ENCODE data around the gene TFF2.

The TFF2 gene

DNA sequence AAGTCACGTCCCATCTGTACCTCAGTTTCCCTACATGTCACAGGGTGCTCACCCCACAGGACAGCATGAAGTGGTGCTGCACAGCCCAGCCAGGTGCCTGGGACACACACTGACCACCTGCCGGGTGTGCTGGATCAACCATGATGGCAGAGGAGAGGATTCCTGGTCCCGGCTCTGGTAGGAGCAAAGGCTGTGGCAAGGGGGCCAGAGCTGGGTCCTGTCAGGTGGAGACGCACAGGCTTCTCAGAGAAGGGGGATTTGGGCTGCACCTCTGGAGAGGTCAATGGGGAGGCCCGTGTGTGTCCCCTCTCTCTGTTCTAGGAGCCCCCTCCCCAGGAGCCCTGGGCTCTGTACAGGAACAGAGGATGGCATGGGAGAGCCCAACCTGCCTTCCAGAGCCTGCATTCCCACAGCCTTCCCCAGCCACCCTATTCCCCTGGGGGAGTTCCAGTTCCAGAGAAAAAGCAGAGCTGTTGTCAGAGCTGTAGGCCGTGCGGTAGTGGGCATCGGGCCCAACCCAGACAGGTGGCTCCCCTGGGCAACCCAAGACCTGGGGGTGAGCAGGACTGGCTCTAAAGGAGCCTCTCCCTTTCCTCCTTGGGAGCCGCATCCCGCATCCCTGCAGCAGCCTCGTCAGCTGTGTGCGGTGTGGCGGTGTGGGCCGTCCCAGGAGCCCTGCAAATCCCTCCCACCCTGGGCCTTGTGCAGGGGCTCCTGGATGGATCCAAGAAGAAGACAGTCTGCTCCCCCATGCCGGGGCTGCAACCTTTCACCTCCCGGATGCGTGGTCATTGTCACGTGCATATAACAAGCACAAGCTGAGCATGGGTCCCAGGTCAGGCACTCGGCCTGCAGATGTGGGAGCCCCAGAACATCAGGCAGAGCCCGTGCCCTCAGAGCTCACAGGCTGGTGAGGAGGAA, 32.7 kb downstream of the TFF2 start:
- DNase-seq, result no peak

DNA sequence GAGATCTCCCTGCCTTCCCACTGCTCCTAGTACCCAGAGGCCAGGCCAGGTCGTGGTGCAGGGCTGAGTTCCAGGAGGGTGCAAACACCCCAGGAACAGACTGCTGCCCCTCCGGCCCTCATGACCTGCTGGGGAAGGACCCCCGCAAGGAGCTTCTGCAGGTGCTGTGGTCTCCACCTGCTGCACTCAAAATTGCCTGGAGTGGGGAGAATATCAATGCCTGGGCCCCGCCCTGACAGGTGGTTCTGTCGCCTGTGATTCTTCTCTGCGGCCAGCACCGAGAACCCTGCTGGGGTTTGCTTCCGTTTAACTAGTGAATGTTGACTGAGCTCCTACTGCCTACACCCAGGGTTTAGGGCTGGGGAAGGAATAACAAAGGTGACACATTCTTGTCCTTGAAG, 33.5 kb downstream of the TFF2 start:
- DNase-seq, result no peak

DNA sequence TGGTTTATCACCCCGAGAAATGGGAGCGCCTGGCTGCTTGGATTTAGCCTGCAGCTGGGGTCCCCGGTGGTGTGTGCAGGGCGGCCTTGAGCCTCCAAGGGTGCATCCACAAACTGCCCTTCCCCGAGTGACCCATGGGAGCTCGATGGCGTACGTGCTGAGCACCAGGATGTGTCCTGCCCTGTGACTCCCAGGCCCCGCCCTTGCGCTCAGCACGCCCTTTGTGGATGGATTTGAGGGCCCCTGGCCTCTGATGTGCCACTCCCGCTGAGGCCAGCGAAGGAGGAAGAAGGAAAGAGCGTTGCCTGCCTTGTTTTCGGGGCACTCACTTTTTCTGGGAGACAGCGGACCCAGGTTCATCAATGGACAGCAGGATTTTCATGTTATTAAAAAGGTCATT, 33.9 kb downstream of the TFF2 start:
- no peak for DNase-seq

DNA sequence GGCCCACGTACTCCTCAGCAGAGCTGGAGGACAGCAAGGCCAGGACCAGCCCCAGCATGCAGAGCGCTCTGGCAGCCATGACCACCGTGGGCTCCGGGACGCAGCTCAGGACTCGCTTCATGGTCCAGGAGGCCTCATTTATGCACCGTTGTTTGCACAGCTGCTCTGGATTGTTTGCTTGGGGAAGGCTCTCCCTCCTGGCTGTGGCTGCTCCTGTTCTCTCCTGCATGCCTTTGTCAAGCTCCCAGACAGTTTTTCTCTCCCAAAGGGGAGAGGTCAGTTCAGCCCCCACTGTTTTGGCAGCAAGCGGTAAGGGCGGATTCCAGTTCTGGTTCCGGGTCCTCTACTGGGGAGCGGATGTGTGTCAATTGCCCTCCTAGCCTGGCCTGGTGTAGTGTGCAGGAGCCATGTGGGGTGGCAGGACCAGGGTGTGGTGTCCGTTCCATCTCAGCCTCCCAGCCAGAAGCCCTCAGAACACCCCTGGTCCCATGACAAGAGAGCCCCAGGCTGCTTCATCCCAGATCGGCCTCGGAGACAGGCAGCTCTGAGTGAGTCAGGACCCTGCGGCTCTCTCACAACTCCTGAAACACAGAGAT, 35.4 kb downstream of the TFF2 start, which contains the start of gene TFF3:
Gene TFF3, minus strand, starts transcription at position 114 of the 596 bp plus-strand sequence. Its CDS starts 35 bp downstream, at position 79.
- DNase-seq, result no peak

DNA sequence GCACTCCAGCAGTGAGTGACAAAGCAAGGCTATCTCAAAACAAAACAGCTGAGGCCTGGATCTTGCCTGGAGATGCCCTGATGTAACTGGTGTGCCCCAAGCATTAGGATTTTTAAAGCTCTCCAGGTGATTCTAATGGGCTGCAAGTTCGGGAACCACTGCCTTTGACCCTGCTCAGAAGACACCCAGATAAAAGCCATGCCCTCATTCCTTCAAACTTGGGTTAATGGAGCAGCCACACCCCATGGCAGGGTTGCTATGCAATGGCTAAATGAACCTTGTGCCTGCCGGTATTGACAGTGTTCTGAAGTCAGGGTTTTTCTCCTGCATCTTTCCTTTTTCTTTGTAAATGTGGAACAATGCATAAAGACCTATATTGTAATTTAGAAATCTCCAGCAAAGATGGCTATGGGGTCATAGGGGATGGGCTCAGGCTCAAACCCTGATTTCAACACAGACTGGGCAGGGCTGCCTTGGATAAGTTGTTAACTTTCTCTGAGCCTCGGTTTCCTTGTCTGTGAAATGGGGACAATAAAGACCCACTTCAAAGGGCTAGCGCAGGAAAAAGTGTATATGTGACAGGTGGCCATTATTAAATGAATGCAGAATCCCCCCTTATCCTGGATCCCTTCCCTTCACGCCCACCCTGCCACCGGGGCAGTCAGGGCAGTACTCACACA, 36.0 kb downstream of the TFF2 start:
- DNase-seq, result no peak

- DNase-seq, result no peak
Observed at GRCh38 chr21:42313501-42313969, 37.3 kb downstream of the TFF2 start.

DNA sequence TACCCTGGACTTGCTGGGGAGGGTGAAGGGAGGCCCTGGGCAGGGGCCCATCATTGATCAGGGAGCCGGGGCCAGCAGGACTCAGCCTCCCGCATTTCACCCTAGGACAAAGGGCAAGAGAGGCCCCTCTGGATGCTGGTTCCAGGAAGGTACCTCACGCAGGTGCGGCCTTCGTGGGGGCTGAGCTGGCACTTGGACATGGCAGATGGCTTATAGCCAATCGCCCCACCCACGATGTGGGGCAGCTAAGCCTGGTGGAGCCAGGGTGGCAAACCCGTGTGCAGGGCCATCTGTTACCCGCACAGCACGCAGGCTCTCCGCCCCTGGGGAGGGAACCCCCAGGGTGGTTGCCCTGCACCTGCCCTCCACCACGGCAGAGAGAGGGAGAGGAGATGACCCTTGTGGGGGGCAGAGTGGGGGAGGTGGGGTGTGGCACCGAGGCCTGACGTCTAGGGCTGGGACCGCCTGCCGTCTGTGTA, 38.1 kb downstream of the TFF2 start:
- no peak for DNase-seq

GRCh38 chr21:42311816-42312625, 38.8 kb downstream of the TFF2 start:
- no peak for DNase-seq

DNA sequence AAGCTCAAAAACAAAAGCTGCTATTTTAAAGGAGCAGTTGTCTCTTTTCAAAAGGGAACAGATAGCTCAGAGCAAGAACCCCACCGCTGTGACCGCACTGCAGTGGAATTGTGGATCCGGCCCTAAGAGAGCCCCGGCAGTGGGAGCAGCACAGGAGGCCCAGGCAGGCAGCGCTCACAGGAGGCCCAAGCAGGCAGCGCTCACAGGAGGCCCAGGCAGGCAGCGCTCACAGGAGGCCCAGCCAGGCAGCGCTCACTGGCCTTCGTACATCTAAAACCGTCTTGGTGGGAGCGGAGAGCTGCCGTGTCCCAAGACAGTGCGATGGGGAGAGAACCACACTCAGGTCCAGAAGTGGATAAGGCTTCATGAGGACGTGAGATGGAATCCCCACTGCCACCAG, 39.6 kb downstream of the TFF2 start:
- no peak for DNase-seq

- DNase-seq, result no peak
Observed at GRCh38 chr21:42310411-42311001, 40.3 kb downstream of the TFF2 start.

DNA sequence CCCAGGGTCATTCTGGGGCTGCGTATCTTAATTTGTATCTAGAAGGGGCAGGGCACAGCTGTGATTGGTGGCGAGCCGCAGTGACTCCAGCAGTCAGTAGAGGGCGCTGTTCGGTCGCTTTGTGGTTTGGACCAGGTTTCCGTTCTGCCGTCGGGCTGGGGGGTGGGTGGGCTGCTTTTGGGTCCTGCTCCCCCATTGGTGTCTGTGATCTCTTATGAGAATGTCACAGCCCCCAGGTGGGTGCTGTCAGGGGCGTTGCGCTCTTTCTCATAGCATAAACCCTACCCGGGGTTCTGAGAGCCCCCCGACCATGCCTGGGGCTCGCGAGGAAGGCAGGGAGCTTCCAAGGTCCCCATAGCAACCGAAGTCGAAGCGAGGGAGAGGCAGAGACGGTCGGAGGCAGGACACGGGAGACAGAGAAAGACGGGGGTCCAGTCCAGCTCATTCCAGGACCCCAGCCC, 41.0 kb downstream of the TFF2 start:
- DNase-seq, result peak; percentile 55

DNA sequence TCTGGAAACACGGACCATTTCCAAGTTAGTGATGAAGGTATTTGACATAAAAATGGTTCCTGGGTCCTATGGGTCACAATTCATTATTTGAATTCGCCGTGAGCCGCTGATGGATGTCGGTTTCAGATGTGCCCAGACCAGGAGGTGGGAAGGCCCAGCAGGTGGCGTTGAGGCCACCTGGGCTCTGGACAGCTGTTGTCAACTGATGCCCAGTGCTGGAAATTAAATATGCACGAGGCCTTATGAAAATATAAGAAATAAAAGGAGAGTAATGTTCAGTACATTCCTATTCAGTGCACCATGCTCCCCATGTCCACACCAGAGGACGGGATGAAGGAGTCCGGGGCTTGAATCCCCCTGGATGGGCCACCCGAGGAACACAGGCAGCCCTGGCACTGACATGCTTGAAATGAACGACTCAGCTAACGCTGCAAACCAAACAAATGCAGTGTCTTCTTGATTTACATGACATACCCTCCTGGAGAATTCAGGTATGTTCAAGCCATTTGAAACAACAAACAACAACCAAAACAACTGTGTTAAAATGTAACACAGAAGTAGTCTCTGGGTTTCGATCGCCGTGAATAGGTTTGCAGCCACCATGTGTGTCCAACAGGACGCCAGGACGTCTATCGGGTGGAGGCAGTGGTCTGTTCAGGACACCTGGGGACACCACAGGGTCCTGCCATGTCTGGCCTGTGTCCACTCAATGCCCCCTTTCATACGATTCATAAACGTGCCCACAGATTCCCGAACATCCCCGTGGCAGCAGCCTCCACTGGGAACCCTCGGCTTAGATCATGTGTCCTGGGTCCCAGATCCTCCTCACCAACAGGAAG, 41.7 kb downstream of the TFF2 start:
- no peak for DNase-seq

DNA sequence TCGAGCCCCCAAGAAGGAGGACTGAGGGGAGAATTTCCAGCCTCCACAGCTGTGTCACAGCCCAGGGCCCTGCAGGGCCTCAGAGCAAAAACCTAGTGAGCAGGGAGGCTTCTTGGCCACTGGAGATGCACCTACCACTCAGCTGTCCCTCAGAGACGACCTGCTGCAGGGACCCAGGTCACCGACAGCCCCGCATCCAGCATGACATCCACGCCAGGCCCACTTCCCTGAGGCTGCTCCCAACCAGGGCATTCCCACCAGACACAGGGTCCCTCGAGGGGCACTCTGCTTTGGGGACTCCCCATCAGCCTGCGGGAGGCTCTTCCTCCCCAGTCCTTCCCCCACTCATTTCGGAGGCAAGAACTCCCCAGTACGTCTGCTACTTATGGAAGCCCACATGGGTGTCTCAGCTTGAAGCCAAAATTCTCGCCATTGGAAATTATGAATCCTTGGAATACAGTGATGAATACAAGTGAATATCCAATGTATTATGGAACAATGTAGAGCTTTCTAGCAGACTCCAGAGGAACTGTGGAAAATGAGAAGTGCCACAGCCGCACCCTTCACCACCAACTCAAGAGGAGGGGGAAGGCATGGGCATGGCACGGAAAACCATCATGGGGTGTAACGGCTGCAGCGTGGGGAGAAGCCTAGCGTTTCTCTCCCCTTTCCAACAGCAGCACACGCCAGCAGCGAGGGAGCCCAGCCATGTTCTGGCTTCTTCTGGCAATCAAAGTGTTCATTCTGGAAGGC, 42.5 kb downstream of the TFF2 start:
- no peak for DNase-seq

GRCh38 chr21:42307106-42307505, 43.7 kb downstream of the TFF2 start:
- no peak for DNase-seq

GRCh38 chr21:42306366-42307035, 44.3 kb downstream of the TFF2 start:
- DNase-seq, result no peak

DNA sequence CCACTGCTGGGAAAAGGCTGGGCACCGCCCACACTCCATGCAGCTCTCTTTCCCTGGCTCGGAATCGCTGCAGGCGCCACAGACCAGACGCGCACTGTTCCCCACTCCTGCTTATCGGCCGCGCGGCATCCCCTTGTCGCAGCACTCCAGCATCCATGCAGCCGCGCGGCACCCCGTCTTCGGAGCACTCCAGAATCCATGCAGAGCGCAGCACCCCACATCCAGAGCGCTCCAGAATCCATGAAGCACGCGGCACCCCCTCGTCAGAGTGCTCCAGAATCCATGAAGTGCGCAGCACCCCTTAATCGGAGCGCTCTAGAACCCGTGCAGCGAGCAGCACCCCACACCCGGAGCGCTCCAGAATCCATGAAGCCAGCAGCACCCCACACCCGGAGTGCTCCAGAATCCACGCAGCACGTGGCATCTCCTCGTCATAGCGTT, 45.1 kb downstream of the TFF2 start:
- no peak for DNase-seq

DNA sequence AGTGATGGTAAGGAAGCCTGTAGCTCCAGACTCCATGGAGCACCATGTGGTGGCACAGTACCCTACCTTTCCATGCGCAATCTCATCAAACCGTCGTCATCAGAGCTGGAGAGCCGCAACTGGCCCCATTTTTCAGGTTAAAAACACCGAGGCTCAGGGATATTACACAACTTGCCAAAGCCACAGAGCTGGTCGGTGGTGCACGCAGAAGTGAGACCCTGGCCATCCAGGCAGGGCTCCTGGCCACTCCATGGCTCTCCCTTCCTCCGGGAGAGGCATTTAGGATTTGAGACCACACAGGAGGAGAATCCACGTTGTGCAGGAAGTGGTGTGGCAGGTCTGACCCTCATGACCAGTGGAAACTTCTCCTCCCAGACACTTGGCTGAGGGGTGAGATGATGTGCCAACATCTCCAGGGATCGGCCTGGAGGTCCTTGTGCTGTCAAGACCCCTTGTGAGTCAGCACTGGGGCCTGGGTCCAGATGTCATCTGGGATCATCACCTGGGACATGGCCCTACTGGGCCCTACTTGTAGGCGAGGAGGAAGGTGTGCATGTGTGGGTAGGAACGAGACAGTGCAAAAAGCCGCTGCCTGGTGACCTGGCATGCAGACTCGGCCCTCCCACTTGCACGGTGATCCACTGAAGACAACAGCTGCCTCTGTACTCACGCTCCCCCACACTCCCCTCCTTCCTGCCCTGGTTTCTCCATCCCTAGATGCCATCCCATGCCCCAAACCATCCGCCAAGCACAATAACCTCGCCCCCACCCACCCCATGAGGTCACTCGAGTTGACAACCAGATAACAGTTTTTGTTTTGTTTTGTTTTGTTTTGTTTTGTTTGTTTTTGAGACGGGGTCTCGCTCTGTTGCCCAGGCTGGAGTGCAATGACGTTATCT, 46.0 kb downstream of the TFF2 start:
- no peak for DNase-seq

GRCh38 chr21:42303443-42303842, 47.4 kb downstream of the TFF2 start:
- no peak for DNase-seq

All from effector CD8-positive, alpha-beta T cell (primary cell).